Measurements from ENCODE around the gene C10orf95. TPM values are rescaled to one million over a fixed set of nuclear protein-coding genes. Genes with fewer than 3 reads are reported as not detected.

Gene C10orf95
- total RNA-seq, 2 donors from 2014 or later, result not detected

- intact Hi-C loops (cut with DNase I), result no loop called here
- DNase-seq (ENCODE audit: low spot score), result peak; percentile 99
Measured at GRCh38 chr10:102420714-102421506, 30.4 kb downstream of the C10orf95 start, which contains the start of gene FBXL15. FBXL15 (plus strand) TSS chr10:102420836; CDS start chr10:102421130, 294 bp downstream.

- DNase-seq (ENCODE audit: low spot score), result no peak
- intact Hi-C loops (cut with DNase I), result no loop called here
Measured at GRCh38 chr10:102420181-102420713, 31.1 kb downstream of the C10orf95 start.

GRCh38 chr10:102419269-102420180, 31.8 kb downstream of the C10orf95 start:
- intact Hi-C loops (cut with DNase I), result no loop called here
- DNase-seq (ENCODE audit: low spot score), result no peak

DNA sequence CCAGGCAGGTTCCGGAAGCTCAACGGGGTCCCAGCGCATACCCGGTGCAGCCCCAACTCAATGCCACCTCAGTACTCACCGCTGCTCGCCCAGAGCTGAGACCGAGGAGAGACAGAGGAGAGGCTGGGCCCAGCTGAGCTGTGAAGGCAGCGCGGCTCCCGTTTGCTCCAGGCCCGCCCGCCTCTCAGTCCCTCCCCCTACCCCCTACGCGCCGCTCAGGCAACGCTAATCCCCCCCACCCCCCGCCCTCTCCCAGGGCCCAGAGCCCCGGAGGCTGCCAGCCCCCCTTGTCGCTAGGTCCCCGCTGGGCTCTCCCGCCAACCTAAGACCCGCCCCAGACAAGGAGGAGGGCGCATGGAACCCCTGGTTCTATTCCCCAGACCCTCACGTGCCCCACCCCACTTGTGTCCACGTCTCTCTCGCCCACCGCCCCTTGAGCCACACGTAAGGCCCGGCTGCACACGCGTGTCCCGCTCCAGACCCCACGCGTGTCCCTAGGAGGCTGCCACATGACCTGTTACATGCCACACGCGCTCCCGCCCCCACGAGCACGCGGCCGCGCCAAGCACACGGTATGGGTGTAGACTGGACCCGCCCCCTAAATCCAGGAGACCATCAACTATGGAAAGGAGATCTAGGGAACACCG, 32.6 kb downstream of the C10orf95 start, which contains the start of gene PSD:
Gene PSD, minus strand, starts transcription at position 164 of the 647 bp plus-strand sequence. CDS start 1,747 bp downstream, outside the sequence.
- no peak for DNase-seq (ENCODE audit: low spot score)
- intact Hi-C loops (cut with DNase I), result no loop called here

DNA sequence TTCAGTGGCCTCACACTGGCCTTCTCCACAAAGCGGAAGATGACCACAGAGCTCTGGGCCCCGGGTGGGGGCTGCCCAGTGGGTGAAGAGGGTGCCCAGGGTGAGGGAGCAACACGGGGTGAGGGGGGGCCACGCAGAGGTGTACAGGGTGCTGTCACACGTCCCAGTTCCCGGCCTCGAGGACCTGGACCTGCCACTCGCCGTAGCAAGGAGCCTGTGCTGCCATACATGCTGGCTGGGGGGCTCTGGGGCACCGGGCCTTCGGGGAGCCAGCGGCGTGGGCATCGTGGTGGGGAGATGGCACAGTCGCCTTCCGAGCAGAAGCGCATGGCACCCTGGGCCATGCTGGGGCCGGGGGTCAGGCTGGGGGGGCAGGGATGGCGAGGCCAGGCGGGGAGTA, 34.6 kb downstream of the C10orf95 start:
- no peak for DNase-seq (ENCODE audit: low spot score)
- intact Hi-C loops (cut with DNase I), result no loop called here

- intact Hi-C loops (cut with DNase I), result no loop called here
- no peak for DNase-seq (ENCODE audit: low spot score)
Measured at GRCh38 chr10:102416283-102416682, 35.1 kb downstream of the C10orf95 start.

DNA sequence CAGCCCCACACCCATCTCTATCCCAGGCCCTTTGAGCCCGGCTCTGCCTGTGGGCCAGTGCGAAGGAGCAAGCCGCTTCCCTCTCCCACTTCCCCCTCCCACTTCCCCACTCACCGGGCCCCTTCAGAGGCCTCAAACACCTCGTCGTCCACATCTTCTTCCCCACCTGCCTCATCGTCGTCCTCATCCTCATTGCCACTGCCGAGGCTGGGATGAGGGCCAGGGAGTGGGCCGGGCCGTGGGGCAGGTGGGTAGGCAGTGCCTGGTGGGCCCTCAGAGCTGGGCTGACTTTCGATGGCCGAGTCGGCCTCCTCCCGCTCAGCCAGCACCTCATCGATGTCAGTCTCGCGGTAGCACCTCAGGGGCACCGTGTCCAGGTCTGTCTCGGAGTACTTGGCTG, 36.6 kb downstream of the C10orf95 start:
- intact Hi-C loops (cut with DNase I), result no loop called here
- DNase-seq (ENCODE audit: low spot score), result no peak

- intact Hi-C loops (cut with DNase I), result no loop called here
- DNase-seq (ENCODE audit: low spot score), result no peak
Measured at GRCh38 chr10:102413806-102414561, 37.4 kb downstream of the C10orf95 start.

DNA sequence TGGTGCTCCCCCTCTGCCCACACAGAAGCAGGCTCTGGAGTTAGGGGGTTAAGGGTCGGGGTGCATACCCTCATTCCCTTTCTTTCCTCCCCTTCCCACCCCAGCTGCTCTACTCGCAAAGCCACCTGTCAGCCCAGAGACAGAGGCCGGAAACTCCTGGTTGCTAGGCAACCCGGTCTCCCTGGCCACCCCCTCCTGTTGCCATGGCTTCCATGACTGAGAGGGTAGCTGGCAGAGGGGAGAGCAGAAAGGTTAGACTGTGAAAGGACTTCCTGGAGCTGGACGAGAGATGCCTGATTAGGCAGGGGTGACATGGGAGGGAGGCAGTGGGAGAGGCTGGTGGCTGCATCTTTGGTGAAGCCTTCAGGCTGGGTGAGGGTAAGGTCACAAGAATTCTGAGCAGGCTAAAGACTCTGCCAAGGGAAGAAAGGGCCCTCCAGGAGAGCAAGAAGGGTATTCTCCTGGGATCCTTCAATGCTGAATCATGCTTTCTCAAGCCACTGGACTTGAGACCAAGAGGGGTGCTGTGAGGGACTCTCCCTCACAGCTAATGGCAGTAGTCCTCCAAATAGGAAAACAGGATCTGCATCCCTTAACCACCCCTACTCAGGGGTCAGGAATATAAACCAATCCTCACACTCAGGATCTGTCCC, 38.2 kb downstream of the C10orf95 start:
- intact Hi-C loops (cut with DNase I), result no loop called here
- no peak for DNase-seq (ENCODE audit: low spot score)

GRCh38 chr10:102412293-102412692, 39.0 kb downstream of the C10orf95 start:
- intact Hi-C loops (cut with DNase I), result no loop called here
- DNase-seq (ENCODE audit: low spot score), result no peak

DNA sequence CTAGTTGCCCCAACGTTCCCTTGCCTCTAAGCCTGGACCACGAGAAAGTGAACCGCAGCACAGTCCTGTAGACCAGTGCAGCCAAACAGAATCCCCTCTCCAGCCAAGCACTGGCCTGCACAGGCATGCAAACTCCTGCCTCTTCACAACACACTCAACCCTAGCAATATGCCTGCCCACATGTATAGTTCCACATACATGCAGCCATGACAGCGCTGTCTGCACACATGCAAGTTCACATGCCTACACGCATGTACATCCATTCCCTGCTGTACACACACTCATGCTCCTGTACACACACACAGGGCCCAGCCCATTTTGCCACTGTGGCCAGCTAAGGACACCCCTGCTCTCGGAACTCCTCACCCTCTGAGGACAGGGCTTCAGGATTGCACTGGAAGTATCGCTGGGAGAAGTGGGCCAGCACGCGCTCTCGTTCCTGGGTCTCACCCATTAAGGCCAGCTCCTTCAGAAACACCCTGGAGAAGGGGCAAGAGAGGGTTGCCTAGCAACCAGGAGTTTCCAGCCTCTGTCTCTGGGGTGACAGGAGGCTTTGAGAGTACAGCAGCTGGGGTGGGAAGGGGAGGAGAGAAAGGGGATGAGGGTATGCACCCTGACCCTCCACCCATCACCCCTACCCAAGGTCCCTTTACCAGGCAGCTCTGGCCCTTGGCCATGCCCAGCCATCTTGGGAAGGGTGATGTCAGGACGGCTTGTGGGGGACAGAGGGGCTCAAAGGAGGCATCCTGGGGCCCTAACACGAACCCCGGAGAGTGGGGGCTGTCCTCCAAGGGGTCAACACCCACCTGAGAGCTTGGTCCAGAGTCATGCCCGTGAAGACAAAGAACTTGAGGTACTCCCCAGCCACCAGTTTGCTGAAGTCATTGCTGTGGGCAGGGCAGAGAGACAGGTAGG, 39.7 kb downstream of the C10orf95 start:
- no peak for DNase-seq (ENCODE audit: low spot score)
- intact Hi-C loops (cut with DNase I), result no loop called here

DNA sequence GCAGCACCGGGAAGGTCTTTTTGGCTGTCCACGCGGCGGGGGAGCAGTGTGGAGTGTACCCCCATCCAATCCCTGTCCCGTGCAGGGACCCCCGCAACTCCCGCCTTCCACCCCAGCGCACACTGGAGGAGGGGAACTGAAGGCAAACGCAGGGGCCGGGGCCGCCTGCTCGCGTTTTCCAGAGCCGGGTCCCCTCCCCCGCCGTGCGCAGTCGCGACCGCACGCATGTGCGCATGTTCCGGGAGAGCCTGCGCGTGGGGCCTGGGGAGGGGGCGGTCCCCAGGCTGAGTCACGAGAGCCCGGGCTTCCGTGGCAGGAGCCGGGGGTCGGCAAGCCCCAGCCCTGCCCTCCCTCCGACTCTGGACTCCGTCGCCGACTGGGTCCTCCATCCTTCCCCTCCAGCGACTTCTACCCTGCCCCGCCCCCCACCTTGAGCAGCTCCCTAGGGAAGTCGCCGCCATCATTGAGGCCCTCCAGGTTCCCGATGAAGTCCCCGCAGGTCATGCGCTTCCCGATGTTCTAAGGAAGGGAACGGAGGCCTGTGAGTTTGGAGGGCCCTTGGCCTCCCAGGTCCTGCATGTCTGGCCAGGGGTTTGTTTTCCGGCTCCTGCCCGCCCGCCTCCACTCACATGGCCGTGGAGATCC, 40.8 kb downstream of the C10orf95 start:
- intact Hi-C loops (cut with DNase I), result no loop called here
- DNase-seq (ENCODE audit: low spot score), result no peak

DNA sequence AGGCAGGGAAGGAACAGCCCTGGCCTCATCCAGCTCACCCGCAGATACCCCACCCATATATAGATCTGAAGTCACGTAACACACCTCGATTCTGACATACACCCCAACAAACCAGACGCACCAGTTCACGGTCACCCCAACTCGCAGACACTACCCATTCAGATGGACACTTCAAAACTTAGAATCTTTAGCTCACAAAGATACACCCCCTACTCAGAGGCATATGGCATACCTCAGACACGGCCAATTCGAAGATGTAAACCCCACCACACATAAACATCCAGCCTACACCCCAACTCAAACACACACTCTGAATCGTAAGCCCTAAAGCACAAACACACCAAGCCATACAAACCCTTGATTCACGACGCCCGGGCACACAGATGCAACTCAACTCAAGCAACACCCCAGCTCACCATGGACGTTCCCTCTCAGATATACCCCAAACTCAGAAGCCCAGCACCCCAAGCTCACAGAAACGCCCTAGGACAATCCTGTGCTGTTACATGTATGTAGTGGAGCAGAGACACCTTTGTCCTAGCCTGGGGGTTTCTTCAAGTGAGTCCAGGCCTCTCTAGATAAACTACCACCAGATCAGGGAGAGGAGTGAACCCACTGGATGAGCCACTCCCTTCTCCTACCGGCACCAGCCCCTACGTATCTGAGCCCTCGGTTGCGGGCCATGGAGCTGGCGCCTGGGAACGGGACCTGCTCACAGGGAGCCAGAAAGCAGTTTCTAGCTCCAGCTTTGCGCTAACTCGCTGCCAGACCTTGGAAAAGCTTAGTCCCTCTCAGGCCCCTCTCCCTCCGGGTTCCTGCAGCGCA, 41.5 kb downstream of the C10orf95 start:
- intact Hi-C loops (cut with DNase I), result no loop called here
- DNase-seq (ENCODE audit: low spot score), result no peak

GRCh38 chr10:102408728-102409603, 42.4 kb downstream of the C10orf95 start:
- intact Hi-C loops (cut with DNase I), result no loop called here
- DNase-seq (ENCODE audit: low spot score), result no peak

GRCh38 chr10:102408131-102408727, 43.1 kb downstream of the C10orf95 start:
- intact Hi-C loops (cut with DNase I), result no loop called here
- no peak for DNase-seq (ENCODE audit: low spot score)

All from posterior vena cava (tissue), 2 donors.